Suprapubic skin (tissue), 4 donors: ENCODE results near the gene CD36. TPM values are rescaled to one million over a fixed set of nuclear protein-coding genes. Genes with fewer than 3 reads are reported as not detected.

Experiments
- DNase-seq, 2 donors: peaks; one replicate each; pipeline ENCODE4 v3.0.0-alpha.2; 2019; ENCODE audit warnings: low spot score in 2 of 2
- H3K27ac ChIP-seq: fragments of 200-600 bp; sonication (generic); one replicate; pipeline ENCODE4 v1.5.1; 2019
- H3K27me3 ChIP-seq: fragments of 200-600 bp; sonication (generic); one replicate; pipeline ENCODE4 v1.5.1; 2019
- H3K36me3 ChIP-seq: fragments of 200-600 bp; sonication (generic); one replicate; pipeline ENCODE4 v1.5.1; 2019
- H3K4me1 ChIP-seq: fragments of 200-600 bp; sonication (generic); one replicate; pipeline ENCODE4 v1.5.1; 2019
- H3K4me3 ChIP-seq: fragments of 200-600 bp; sonication (generic); one replicate; pipeline ENCODE4 v1.5.1; 2019; ENCODE audit warnings: mild to moderate bottlenecking
- H3K9me3 ChIP-seq: fragments of 200-600 bp; sonication (generic); one replicate; pipeline ENCODE4 v1.5.1; 2019
- EP300 ChIP-seq: sonication (generic); formaldehyde crosslinking; IDR thresholded peaks from one replicate; pipeline ENCODE4 v1.6.1; 2017; ENCODE audit warnings: antibody characterized with exemption
- POLR2A ChIP-seq, 2 donors: fragments of 450-650 bp; IDR thresholded peaks; one replicate each; pipeline ENCODE4 v1.6.1; 2017; ENCODE audit warnings: antibody characterized with exemption in 2 of 2, mild to moderate bottlenecking in 2 of 2, moderate library complexity in 2 of 2
- POLR2AphosphoS5 ChIP-seq, 3 donors: sonication (generic); formaldehyde crosslinking; IDR thresholded peaks; one replicate each; pipeline ENCODE4 v1.6.1; 2017; ENCODE audit warnings: antibody characterized with exemption in 3 of 3
- WGBS: methylation state at CpG from one replicate; pipeline ENCODE4 v1.1.5; 2018; 5-methylcytosine and 5-hydroxymethylcytosine counted together
- total RNA-seq, 4 donors: library from RNA; depleted of rRNA; stranded (reverse); fragments of >200 nt; gene quantifications; one replicate each; pipeline ENCODE4 v1.1.0, GENCODE V29; 2016
- TF ChIP-seq, protein P1 (sequence below), 2 donors: fragments of 200-600 bp in 1 of 2; fragments of 450-650 bp in 1 of 2; sonication (generic) in 1 of 2; IDR thresholded peaks; one replicate each; pipeline ENCODE4 v1.5.1; 2016 to 2019; ENCODE audit warnings: antibody characterized with exemption in 2 of 2, mild to moderate bottlenecking in 1 of 2, moderate library complexity in 1 of 2

CD36 gene
- total RNA-seq, 4 donors from 2014 or later, result 47.9 to 154 (median 76.6) TPM

DNA sequence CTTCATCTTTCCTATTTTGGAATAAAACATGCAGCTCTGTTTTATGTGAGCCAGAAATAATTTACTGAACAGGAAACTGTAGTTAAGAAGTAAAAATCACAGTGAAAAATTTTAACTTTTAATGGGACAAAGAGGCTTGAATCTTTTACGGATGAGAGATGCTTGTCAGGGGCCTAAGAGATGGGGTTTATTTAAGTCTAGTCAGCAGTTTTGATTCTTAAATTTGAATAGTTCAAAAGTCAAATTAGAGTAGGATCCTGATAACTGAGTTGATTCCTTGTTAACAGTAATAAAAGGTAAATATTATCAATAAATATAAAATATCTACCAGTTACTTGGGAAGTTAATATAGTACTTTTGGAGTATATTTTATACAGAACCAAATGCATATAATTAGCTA lies 24.9 kb upstream of the CD36 start:
- H3K27ac ChIP-seq, result no peak overlapping the region
- no peak for TF ChIP-seq EP300
- no peak for TF ChIP-seq POLR2AphosphoS5 (IDR thresholded peaks at IDR 0.05)
- TF ChIP-seq POLR2A (IDR thresholded peaks at IDR 0.05), result no peak
- TF ChIP-seq, protein P1, sequence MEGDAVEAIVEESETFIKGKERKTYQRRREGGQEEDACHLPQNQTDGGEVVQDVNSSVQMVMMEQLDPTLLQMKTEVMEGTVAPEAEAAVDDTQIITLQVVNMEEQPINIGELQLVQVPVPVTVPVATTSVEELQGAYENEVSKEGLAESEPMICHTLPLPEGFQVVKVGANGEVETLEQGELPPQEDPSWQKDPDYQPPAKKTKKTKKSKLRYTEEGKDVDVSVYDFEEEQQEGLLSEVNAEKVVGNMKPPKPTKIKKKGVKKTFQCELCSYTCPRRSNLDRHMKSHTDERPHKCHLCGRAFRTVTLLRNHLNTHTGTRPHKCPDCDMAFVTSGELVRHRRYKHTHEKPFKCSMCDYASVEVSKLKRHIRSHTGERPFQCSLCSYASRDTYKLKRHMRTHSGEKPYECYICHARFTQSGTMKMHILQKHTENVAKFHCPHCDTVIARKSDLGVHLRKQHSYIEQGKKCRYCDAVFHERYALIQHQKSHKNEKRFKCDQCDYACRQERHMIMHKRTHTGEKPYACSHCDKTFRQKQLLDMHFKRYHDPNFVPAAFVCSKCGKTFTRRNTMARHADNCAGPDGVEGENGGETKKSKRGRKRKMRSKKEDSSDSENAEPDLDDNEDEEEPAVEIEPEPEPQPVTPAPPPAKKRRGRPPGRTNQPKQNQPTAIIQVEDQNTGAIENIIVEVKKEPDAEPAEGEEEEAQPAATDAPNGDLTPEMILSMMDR (IDR thresholded peaks at IDR 0.05), result no peak
- H3K4me1 ChIP-seq, result peaks cover 8% of the 10 kb centered on the region
- no peaks in the 10 kb centered on the region for H3K27me3 ChIP-seq
- H3K4me3 ChIP-seq, result no peak overlapping the region
- H3K9me3 ChIP-seq, result no peaks in the 10 kb centered on the region
- H3K36me3 ChIP-seq, result no peaks in the 10 kb centered on the region
- WGBS, result 91% methylated on average over 1 of the region's 1 CpG
- no peak for DNase-seq

DNA sequence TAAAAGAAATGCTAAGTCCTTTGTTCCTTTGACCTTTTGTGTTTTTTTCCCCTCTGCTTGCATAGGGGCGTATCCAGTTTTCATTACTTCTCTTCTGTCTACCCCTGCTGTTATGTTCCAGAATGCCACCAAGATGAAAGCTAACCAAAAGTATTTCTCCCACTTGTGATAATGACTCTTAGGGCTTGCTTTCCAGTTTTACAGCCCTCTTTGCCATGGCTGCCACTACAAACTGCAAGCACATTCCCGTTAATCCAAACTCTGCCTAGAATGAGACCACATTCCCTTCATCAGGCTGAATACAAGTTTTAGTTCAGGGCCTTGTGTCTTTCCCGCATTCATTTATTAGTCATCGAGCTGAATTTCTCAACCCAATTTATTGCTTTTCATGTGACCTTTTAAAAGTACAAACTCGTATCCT lies 23.6 kb upstream of the CD36 start:
- no peak overlapping the region for H3K4me3 ChIP-seq
- peaks cover 6% of the 10 kb centered on the region for H3K9me3 ChIP-seq
- H3K27ac ChIP-seq, result peak overlapping the region; percentile 57
- TF ChIP-seq, protein P1 (IDR thresholded peaks at IDR 0.05), result no peak
- H3K27me3 ChIP-seq, result no peaks in the 10 kb centered on the region
- 60% methylated on average over 5 of the region's 5 CpGs for WGBS
- peaks cover 8% of the 10 kb centered on the region for H3K4me1 ChIP-seq
- DNase-seq, result no peak
- no peaks in the 10 kb centered on the region for H3K36me3 ChIP-seq

DNA sequence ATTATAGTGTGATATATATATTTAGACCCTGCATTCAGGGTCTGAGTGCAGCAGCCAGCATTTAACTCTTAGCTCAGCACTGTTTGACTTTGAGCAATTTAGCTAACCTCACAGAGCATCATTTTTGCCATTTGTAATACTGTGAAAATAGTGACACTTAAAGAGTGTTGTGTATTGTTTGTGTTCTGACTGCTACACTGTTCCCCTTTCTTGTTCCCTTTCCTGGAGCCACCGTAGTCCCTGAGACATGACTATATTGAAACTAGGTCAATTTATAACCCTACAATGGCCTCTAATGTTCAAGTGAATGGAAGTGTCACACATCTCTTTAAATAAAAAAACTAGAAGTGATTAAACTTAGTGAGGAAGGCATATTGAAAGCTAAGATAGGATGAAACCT lies 20.3 kb upstream of the CD36 start:
- Histone ChIP-seq H3K27ac (no peak overlapping the region), H3K9me3 (peaks cover 6% of the 10 kb centered on the region), H3K27me3 (no peaks in the 10 kb centered on the region), H3K4me1 (peaks cover 5% of the 10 kb centered on the region), H3K4me3 (no peak overlapping the region), H3K36me3 (no peaks in the 10 kb centered on the region)
- no peak for DNase-seq
- 68% methylated on average over 1 of the region's 1 CpG for WGBS
- TF ChIP-seq POLR2A (IDR thresholded peaks at IDR 0.05), result no peak
- TF ChIP-seq EP300, result no peak
- TF ChIP-seq, protein P1 (IDR thresholded peaks at IDR 0.05), result no peak
- no peak for TF ChIP-seq POLR2AphosphoS5 (IDR thresholded peaks at IDR 0.05)

DNA sequence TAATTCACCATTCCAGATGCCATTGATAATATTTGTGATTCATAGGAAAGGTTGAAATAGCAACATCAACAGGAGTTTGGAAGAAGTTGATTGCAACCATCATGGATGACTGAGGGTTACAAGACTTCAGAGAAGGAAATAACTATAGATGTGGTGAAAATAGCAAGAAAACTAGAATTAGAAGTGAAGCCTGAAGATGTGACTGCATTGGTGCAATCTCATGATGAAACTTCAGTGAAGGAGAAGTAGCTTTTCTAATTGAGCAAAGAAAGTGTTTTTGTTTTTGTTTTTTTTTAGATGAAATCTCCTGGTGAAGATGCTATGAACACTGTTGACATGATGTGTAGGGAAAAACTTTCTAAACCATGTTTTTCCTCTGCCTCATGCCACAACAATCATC lies 18.7 kb upstream of the CD36 start:
- Histone ChIP-seq H3K27me3 (no peaks in the 10 kb centered on the region), H3K9me3 (peaks cover 6% of the 10 kb centered on the region), H3K36me3 (no peaks in the 10 kb centered on the region), H3K27ac (no peak overlapping the region), H3K4me1 (peaks cover 15% of the 10 kb centered on the region), H3K4me3 (no peak overlapping the region)
- DNase-seq, result no peak
- TF ChIP-seq POLR2AphosphoS5 (IDR thresholded peaks at IDR 0.05) (no peak), POLR2A (IDR thresholded peaks at IDR 0.05) (no peak), EP300 (no peak)
- TF ChIP-seq, protein P1 (IDR thresholded peaks at IDR 0.05), result no peak

DNA sequence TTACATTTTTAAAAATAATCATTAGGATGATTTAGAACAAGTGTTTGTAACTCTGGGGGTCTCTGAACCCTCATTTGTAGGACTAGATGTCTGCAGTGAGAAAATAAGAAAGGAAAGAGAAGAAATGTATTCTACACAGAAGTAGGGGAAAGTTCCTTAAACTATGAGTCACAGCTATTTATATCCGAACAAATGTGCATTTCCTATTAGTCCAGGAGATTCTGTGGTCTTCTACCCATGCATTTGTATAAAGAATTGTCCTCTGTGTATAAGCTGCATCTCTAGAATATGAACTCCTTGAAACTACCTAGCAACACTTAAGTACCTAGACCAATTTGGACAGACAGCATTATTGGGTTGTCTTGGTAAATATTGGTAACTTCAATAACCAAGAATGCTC lies 15.9 kb upstream of the CD36 start:
- no peaks in the 10 kb centered on the region for H3K27me3 ChIP-seq
- TF ChIP-seq POLR2A (IDR thresholded peaks at IDR 0.05) (no peak), EP300 (no peak), POLR2AphosphoS5 (IDR thresholded peaks at IDR 0.05) (no peak)
- H3K27ac ChIP-seq, result no peak overlapping the region
- no peak for DNase-seq
- peaks cover 10% of the 10 kb centered on the region for H3K4me1 ChIP-seq
- H3K36me3 ChIP-seq, result no peaks in the 10 kb centered on the region
- peaks cover 6% of the 10 kb centered on the region for H3K9me3 ChIP-seq
- no peak overlapping the region for H3K4me3 ChIP-seq
- WGBS, result 18% methylated on average over 1 of the region's 1 CpG

DNA sequence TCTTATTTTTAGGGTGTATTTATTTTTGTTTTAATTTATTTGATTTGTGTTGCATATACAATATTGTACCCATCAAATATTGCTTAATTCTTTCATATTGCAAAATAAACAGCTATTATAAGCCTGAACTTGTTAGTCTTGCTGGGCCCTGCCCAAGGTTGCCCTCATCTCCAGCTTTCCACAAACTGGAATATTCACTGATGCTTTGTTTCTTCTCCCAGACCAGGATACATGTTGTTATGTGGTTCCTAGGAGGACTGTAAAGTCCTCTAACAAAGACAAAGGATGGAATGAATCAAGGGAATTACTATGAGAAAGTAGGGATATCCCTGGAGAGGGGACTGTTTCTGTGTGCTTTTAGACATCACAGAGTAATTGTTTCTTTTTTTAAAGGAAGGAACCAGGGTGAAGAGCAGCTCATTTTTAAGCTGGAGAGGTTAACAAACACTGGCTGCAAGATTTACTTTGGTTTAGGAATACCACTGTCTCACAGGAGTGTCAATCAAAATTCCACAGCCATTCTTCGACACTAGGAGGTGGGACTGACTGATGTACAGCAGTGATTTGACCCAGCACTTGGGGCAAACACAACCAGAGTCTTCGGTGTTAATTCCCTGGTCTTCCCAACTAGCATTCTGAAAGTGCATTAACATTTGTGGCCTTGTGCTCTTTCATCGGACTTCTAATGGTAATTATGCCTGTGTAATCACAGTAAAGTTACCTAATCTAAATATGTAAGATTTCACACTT lies 14.8 kb upstream of the CD36 start:
- H3K4me1 ChIP-seq, result peaks cover 10% of the 10 kb centered on the region
- no peak overlapping the region for H3K4me3 ChIP-seq
- peaks cover 5% of the 10 kb centered on the region for H3K9me3 ChIP-seq
- WGBS, result 71% methylated on average over 3 of the region's 3 CpGs
- no peaks in the 10 kb centered on the region for H3K36me3 ChIP-seq
- no peaks in the 10 kb centered on the region for H3K27me3 ChIP-seq
- TF ChIP-seq POLR2A (IDR thresholded peaks at IDR 0.05) (no peak), POLR2AphosphoS5 (IDR thresholded peaks at IDR 0.05) (no peak), EP300 (no peak)
- TF ChIP-seq, protein P1 (IDR thresholded peaks at IDR 0.05), result no peak
- no peak overlapping the region for H3K27ac ChIP-seq
- DNase-seq, result no peak
